ENCODE data around the gene PAX1. TPM values are rescaled to one million over a fixed set of nuclear protein-coding genes. Genes with fewer than 3 reads are reported as not detected.

Gene PAX1
- total RNA-seq, 4 donors from 2014 or later, result not detected

DNA sequence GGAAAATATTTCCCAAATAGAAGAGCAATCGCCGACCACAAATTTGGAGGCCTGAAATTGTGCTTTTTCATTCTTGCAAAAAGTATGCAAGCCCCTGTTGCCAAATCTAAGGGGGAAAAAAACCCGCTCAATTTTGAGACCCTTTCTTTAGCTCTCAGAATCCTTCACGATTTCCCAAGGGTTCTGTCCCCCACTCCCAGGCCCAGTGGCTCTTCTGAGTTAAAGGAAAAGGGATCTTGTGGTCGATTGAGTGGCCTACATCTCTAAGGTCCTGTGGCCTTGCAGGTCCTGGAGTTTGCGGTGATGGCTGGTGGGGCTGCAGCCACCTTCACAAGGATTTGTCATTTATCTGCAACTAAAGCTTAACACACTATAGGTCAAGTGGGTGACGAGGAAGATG lies 1.8 kb downstream of the PAX1 start:
- Histone ChIP-seq H3K36me3 (no peaks in the 10 kb centered on the region), H3K27me3 (peaks cover 100% of the 10 kb centered on the region), H3K4me1 (peaks cover 0 to 42% (median 9%) of the 10 kb centered on the region in 3 donors), H3K27ac (no peak overlapping the region), H3K4me3 (no peak overlapping the region), H3K9me3 (no peaks in the 10 kb centered on the region)
- no peak for ATAC-seq
- WGBS, 2 donors (ENCODE audit: low coverage in 1 of 2), result 12 to 21% methylated on average over 2 to 5 of the region's 7 CpGs
- no peak for TF ChIP-seq EP300 (IDR thresholded peaks at IDR 0.05)
- TF ChIP-seq POLR2A (IDR thresholded peaks at IDR 0.05), result no peak
- no peak for TF ChIP-seq POLR2AphosphoS5 (IDR thresholded peaks at IDR 0.05)
- TF ChIP-seq, protein P1, sequence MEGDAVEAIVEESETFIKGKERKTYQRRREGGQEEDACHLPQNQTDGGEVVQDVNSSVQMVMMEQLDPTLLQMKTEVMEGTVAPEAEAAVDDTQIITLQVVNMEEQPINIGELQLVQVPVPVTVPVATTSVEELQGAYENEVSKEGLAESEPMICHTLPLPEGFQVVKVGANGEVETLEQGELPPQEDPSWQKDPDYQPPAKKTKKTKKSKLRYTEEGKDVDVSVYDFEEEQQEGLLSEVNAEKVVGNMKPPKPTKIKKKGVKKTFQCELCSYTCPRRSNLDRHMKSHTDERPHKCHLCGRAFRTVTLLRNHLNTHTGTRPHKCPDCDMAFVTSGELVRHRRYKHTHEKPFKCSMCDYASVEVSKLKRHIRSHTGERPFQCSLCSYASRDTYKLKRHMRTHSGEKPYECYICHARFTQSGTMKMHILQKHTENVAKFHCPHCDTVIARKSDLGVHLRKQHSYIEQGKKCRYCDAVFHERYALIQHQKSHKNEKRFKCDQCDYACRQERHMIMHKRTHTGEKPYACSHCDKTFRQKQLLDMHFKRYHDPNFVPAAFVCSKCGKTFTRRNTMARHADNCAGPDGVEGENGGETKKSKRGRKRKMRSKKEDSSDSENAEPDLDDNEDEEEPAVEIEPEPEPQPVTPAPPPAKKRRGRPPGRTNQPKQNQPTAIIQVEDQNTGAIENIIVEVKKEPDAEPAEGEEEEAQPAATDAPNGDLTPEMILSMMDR (IDR thresholded peaks at IDR 0.05), result no peak

DNA sequence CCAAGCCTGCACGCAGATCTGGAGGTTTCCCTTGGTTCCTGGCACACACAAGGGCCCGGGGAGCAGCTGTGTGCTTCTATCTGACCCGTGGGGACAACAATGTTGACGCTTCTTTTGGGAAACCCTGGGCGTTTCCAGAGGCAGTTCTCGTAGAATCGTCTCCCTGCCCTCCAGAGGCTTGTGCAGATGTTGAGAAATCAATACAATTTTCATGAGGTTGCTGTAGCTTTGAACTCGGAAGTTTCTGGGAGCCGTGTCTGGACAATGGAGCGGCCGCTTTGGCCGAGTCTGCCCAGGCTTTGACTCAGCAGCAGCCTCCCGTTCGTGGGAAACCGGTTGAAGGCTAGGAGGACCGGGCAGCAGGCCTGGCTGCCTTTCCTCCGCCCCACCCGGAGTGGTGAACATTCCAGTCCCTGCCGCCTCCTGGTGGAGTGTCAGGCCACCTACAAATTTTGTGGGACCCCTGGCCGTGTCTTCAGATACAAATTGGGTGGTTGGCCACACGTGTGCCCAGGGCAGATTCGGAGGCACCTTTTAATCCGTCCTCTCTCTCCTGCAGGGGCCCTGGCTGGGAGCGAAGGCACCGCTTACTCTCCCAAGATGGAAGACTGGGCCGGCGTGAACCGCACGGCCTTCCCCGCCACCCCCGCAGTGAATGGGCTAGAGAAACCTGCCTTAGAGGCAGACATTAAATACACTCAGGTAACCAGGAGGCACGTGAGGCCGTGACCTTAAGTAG lies 2.7 kb downstream of the PAX1 start:
- H3K4me1 ChIP-seq, result peaks cover 0 to 33% (median 5%) of the 10 kb centered on the region in 3 donors
- TF ChIP-seq POLR2A (IDR thresholded peaks at IDR 0.05), result no peak
- TF ChIP-seq, protein P1 (IDR thresholded peaks at IDR 0.05), result no peak
- TF ChIP-seq POLR2AphosphoS5 (IDR thresholded peaks at IDR 0.05), result no peak
- TF ChIP-seq EP300 (IDR thresholded peaks at IDR 0.05), result no peak
- no peaks in the 10 kb centered on the region for H3K9me3 ChIP-seq
- H3K27ac ChIP-seq, result no peak overlapping the region
- H3K27me3 ChIP-seq, result peaks cover 100% of the 10 kb centered on the region
- no peak for ATAC-seq
- 0 to 12% methylated on average over 4 to 5 of the region's 33 CpGs for WGBS, 2 donors (ENCODE audit: low coverage in 1 of 2)
- H3K4me3 ChIP-seq, result no peak overlapping the region
- H3K36me3 ChIP-seq, result no peaks in the 10 kb centered on the region

DNA sequence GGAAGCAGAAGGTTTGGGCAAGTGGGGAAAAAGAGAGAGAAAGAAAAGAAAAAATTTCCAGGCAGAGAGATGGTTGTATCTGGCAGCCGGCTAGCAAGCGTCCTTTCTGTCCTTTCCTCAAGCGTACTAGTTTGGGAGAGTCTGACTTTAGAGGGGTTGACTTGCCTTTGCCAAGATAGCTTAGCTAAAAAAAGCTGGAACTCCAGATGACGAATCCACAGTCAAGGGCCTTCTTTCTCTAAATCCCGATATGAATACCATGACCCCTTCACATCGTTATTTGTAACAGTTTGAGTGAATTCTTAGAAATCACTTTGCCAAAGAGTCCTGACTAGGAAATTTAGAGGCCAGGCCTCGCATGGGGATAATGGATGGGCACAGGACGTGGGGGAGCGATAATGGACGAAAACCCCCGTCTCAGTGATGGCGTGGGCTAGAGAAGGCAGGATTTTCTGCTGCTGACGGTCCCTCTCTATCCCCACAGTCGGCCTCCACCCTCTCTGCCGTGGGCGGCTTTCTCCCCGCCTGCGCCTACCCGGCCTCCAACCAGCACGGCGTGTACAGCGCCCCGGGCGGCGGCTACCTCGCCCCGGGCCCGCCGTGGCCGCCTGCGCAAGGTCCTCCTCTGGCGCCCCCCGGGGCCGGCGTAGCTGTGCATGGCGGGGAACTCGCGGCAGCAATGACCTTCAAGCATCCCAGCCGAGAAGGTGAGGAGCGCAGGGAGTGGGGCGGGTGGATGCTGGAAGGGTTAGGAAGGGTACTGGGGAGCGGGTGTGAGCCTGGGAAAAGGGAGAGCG lies 3.5 kb downstream of the PAX1 start:
- no peak for ATAC-seq
- no peak for TF ChIP-seq POLR2AphosphoS5 (IDR thresholded peaks at IDR 0.05)
- TF ChIP-seq POLR2A (IDR thresholded peaks at IDR 0.05), result no peak
- TF ChIP-seq, protein P1 (IDR thresholded peaks at IDR 0.05), result no peak
- TF ChIP-seq EP300 (IDR thresholded peaks at IDR 0.05), result no peak
- Histone ChIP-seq H3K4me3 (no peak overlapping the region), H3K27ac (no peak overlapping the region), H3K27me3 (peaks cover 100% of the 10 kb centered on the region), H3K36me3 (no peaks in the 10 kb centered on the region), H3K4me1 (peaks cover 0 to 25% (median 0%) of the 10 kb centered on the region in 3 donors), H3K9me3 (no peaks in the 10 kb centered on the region)
- 4 to 9% methylated on average over 8 to 11 of the region's 43 CpGs for WGBS, 2 donors (ENCODE audit: low coverage in 1 of 2)

DNA sequence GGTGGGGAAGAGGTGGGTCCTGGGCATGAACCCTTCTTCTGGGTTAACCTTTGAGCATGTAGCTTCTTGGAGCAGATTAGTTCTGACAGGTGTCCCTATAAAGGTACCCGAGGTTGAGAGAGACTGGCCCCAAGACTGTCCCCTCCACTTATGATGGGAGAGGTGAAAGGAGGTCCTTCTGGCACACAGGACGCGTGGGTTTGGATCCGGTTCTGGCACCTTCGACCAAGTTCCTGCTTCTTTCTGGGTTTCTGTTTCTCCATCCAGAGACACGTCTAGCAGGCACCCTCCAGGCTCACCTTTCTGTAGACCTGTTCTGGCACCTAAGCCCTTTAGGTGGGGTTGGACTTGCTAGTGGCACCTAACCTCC lies 4.1 kb downstream of the PAX1 start:
- no peaks in the 10 kb centered on the region for H3K36me3 ChIP-seq
- peaks cover 0 to 26% (median 0%) of the 10 kb centered on the region in 3 donors for H3K4me1 ChIP-seq
- ATAC-seq, result no peak
- H3K4me3 ChIP-seq, result no peak overlapping the region
- H3K27ac ChIP-seq, result no peak overlapping the region
- 0 to 7% methylated on average over 2 to 6 of the region's 6 CpGs for WGBS, 2 donors (ENCODE audit: low coverage in 1 of 2)
- TF ChIP-seq EP300 (IDR thresholded peaks at IDR 0.05) (no peak), POLR2A (IDR thresholded peaks at IDR 0.05) (no peak), POLR2AphosphoS5 (IDR thresholded peaks at IDR 0.05) (no peak)
- TF ChIP-seq, protein P1 (IDR thresholded peaks at IDR 0.05), result no peak
- H3K9me3 ChIP-seq, result no peaks in the 10 kb centered on the region
- peaks cover 100% of the 10 kb centered on the region for H3K27me3 ChIP-seq
